GDM1 (cell line): ENCODE results near the gene CNGA3.
"Not testable (repeated sequence)": the region's sequence is repeated elsewhere in the genome, so short reads cannot be mapped to it uniquely, and the experiment has no call there.

ENCODE experiments used
- DNase-seq: peaks from one replicate; lab custom pipeline; 2025; lab: John Stamatoyannopoulos, UW

CNGA3 gene

DNA sequence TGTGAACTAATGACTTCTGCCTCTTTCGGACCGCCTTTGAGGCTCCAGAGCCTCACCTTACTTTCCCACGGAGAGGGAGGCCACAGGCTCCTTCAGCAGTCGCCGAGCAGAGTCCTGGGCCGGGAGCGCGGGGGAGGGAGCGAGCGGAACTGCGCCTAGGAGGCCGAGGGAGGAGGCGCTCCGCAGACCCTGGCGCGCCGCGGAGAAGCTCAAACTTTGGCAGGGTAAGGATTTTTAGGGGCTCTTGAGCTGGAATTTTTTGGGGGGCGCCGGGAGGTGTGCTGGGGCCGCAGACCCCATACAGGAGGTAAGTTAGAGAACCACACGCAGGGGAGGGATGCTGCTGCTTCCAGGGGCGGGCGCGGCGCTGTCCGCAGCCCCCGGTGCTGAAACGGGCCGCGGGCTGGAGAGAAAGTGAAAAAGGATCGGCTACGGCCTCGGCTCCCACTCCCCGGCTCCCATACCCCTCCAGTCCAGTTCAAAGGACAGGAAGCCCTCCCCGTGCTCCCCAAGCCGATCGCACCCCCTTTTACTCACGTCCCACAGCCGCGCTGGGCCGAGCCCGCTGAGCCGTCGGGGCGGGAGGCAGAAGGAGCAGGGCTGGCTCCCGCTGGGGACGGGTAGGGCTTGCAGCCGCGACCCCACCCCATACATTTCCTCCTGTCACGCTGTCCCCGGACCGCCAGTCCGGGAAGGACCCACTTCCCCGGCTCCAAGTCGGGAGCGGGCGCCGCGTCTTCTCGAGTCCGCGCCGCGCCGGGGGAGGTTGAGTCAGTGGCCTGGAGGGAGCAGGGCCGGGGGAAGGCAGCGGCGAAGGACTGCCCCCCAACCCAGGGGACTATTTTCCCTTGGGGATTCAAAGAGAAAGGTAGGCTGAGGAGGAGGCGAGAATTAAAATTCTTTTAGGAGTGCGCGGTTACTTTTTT, at the start of gene CNGA3:
Gene CNGA3, plus strand, starts transcription at position 146 of the 926 bp plus-strand sequence. CDS start 23,520 bp downstream, outside the sequence.
- no peak for DNase-seq

DNA sequence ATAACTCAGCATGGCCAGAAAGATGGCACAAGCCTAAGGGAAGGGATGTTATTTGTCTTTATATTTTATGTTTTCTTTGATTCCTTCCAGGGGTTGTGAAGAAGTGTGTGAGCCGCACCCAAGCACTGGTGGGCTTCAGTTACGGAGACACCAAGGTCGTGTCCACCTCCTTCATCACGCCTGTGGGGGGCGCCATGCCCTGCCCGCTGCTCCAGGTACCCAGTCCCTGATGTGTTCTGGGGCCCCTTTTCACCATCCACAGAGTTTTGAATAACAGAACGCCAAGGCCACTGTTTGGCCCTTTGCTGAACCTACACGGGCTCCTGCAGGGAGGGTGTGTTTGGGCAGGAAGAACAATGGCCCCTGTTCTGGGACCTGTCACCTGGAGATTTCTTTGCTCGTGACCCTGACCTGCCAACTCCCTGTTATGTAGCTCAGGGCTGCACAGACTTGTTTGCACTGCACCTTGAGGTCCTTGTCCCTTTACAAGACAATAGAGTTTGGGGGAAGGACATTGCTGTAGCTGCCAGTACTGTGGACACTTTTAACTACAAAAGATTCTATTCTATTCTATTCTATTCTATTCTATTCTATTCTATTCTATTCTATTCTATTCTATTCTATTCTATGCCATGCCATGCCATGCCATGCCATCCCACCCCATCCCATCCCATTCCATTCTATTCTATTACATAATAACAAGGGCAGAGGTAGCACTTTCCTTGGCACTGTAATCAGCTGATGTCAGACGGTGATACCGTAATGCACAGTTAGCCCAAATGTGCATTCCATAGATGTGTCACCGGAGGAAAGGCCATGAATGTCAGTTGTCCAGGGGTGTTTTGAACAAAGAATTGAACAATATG, 48.2 kb upstream of the CNGA3 start:
- no peak for DNase-seq

DNA sequence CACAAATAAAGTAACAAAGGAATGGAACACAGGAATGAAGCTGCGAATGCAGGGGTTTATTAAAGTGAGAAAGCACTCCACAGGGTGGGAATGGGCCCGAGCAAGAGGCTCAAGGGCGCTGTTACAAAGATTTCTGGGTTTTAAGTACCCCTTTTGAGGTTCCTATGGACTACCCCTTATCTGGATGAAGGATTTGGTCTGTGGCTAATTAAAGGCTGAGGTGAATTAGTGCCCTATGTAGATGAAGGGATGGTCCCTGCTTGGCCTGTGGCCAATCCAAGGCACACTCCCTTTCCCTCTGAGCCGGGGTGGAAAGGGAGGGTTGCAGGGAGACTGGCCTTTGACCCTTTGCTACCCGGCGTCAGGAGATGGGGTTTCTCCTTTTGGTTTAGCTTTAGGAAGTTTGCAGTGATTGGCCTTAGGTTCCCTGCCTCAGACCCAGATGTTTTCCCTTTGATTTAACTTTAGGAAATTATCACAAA, 47.5 kb upstream of the CNGA3 start:
- no peak for DNase-seq

DNA sequence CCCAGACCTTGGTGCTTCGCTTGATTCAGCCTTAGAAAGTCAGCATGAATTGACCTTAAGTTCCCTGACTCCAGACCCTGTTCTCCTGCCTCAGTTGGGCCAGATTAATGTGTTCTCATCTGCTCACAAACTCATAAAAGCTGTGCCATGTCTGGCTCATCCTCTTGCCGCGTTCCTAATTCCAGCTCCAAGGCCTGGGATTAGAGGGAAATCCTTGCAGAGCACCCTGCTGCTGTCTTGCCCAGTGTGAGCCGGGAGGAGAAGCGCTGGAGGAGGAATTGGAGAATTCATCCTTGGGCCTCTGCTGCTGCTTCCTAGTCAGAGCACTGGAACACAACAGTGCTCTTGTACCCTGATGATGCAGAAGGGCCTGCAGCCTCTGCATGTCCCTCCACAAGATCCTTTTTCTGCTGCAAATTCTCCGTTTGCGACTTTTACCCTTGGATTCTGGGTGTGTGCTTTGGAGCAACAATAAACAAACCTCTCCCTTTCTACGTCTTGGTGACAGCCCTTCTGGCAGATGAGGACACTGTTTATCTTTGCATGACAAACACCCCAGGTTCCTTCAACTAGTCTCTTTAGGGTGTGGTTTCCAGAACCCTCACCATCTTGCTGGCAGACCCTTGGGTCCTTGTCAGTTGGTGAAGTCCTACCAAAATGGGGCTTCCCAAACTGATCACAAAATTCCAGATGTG, 46.9 kb upstream of the CNGA3 start:
- no peak for DNase-seq

DNA sequence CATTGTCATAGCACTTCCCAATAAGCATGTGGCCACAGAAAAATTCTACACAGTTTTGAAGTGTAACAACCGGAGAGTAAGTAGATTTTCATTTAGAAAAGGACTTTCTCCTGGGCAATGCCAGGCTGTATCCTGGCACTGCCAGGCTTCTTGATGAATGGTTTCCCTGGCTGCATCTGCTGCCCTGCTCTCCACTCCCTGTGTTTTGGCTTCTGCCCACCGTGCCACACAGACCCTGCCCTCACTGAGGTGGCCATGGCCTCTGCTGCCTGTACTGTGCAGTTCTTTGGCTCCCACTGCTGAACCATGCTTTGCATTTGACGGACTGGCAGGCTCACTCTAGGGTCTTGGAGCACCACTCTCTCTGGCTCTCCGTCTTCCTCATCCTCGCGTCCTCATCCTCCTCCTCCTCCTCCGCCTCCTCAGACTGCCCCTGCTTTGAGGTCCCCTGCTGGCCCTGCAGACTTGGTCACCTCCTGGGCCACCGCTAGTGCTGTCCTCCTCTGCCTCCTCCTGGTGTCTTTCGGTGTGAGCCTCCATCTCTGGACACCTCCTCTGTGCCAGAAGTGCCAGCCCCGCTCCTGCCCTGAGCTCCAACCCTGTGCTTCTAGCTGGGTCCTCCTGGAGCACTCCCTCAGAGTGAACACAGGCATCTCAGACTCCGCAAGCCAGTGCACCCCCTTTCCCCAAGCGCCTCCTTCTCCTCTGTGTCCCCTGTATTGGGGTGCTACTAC, 45.9 kb upstream of the CNGA3 start:
- DNase-seq: no peak

DNA sequence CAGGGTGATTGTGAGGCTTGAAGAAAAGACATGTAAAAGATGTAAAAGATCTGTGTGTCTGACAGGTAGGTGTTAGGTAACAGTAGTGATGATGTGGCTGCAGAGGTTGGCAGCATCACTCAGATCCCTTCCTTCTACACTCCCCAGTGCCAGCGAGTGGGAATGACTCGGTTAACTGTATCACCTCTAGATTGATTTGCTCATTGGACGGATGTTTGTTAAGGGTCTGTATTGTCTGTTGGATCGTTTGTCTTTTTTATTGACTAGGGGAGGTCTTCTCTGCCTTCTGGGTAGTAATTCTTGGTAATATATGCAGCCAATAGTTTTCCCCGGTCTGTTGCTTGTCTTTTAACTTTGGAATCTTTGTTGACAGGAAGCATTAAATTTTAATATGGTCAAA, 44.8 kb upstream of the CNGA3 start:
- no peak for DNase-seq

DNA sequence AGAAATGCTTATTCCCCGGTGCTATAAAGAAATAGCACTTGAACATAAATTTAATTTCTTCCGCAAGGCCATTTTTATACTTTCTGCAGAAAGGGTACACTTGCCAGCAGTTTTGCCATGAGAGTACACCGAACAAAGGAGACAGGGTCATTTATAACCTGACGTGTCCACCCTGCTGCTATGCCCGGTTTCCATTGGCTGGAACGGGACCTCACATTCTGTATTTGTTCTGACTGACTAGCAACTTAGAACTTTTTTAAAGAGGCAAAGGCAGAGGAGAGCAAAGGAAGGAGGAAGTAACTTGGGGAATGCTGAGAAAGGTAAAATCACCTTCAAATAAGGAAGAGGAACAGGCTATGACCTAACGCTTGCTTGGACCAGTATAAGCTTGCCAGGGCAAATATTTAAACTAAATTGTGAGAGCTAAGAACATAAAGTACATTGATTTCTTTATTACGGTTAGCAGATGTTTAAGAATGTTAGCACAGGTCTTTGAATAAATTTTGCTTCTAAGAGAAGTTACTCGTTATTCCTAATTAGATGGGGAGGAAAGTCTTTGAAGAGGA, 39.0 kb upstream of the CNGA3 start:
- not testable (repeated sequence) for DNase-seq

DNA sequence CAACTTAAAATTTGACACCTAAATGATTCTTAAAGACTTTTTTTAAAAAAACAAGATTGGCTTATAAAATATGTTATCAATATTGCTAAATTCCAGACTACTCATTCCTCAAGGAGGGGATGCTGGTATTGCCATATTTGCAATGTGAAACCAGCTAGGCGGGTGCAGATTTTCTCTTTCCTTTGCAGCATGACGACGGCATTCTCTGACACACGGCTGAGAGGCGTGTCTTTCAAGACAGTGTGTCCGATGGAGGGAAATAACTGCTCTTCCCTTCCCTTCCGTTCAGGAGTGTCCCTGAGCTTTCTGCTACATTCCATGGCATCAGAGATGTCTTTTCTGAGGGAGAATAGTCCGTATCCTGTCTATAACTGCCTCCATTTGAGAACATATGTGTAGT, 38.2 kb upstream of the CNGA3 start:
- no peak for DNase-seq

DNA sequence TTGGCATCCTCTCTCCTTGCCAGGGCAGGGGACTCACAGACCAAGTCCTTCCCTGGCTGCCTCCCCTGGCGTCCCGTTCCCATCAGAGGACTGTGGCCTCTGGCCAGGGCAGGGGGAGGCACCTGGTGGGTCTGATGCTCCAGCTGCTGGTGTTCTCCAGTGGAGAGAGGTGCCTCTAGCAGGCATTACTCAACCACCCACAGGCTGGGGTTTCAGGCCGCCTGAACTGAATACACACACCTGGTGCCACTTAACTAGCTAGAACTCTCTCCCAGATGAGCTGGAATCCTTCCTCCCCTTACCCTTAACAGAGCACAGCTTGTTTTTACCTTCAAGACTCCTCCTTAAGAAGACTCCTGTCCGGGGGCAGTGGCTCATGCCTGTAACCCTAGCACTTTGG, 37.7 kb upstream of the CNGA3 start:
- DNase-seq: no peak

DNA sequence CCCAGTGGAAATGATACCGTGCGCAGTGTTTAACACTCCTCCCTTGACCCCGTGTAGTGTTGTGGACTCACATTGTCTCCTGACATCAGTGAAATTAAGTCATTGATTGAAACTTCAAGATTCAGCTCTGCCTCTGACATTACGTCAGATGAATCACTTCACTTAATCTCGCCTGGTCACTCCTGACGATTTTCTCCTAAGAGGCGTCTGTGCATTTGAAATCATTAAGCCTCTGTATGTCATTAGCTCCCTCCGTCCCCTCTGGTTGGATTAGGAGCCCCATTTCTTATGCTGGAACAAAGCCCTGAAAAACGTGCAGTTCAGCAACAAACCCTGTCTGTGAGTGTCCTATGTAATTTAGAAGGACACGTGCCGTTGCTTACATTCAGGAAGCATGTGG, 36.7 kb upstream of the CNGA3 start:
- no peak for DNase-seq

DNA sequence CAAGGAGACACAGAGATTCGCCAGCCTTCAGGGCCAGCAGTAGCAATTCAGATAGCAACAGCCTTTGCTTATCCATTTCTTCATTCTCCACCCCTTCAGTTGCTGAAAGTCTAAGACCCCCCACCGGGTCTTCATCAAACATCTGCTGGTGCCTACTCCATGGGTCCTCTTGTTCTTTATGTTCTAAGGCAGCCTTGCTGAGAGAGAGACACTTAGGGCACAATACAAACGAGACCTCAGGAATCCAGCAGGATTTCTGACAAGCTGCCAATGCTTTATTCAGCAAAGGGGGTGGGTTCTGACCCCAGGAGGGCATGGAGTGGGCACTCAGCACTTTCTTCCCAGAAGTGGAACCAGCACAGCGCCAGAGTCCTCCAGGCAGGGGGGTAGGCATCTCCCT, 36.2 kb upstream of the CNGA3 start:
- DNase-seq: no peak

DNA sequence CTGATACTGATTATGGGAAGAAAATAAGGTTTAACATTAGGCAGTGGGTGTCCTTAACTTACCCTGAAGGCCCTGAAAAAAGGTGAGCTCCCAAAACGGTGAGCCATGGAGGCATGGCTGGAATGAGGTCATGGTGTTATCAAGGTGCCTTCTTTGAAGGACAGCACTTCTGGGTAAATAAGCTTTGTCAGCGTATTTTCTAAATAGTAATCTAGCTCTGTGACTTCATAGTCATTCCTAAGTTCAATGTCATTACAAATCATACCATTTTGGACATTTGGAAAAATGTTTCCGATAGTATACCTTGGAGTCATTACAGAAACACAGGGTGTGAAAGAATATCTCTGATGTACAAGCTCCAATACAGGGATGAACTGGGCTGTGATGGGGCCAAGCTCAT, 35.2 kb upstream of the CNGA3 start:
- DNase-seq: no peak

DNA sequence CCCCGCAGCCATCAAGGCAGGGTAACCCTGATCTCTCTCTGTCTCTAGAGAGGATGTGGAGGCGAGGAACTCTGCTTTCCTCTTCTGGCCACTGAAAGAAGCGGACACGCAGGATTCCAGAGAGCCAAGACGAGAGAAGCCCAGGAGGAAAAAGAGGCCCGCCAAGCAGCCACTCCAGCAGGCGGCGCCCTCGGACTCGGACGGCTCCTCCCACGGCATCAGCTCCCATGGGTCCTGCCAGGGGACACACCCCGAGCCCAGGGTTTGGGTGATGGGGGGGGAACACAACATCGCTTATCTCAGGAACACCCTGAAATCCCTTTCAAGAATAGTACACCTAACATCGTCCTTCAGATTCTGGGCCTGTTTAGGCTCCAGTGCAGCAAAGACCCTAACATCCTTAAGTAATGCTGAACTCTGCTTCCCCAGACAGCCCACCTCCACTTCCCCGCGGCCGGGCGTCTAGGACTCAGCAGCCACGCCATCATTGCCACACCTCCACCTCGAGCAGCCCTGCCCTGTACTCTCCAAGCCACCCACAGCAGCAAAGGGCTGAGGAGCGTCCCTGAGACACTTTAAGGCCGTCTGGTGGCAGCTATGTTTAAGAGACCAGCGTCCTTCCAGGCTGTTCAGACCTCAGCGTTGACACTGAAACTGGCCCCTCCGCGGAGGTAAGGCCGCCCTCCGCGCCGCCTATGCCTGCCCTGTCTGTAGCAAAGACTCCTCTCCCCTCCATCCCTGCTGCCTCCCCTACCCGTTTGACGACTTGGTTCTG, 34.3 kb upstream of the CNGA3 start:
- DNase-seq: no peak

DNA sequence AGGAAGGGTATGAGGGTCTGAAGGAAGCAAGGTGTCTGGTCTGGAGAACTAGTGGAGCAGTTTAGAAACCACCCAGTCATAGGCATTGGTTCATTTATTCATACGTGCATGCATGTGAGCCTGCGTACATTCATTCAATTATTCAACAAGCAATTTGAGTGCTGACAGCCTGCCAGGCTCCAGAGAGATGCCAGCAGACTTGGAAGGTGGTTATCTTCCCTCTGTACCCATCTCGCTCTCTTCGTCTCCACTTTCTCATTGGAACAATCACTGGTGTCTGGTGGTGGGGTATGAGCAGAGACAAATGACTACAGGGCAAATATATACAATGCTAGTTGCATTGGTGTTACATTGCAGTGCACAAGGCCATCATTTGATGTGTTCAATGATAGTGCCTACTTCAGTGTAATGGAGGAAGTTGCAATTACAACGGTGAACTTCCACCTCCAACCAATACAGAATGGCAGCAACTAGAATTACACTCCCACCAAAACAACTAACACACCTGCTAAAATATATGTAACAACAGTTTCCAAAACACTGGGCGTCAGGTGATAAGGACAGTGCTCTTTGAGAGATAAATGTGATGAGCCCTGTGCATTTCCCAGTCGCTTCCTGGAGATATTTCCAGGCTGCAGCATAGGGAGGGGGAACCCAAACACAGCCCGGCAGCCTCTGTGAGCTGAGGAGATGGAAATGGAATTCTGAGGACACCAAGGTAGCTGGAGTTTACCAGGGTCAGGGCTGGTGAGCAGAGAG, 32.6 kb upstream of the CNGA3 start:
- DNase-seq: no peak

DNA sequence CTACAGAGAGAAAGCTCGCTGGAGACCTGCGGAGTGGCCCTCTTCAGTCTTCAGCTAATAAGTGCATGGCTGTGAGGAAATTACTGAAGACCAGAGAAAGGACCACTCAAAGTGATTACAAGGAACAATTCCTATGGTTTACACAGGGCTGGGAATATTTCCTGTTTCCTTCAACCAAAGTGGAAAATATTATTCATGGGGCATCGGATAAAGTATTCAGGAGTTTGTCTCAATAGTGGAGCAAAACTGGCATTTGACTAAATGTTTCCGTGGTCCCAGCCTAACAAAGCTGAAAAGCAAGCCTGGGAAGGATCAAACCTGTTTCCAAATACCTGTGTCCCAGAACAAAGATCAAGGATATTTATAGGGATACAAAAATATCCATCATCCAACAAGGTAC, 32.0 kb upstream of the CNGA3 start:
- DNase-seq: no peak

DNA sequence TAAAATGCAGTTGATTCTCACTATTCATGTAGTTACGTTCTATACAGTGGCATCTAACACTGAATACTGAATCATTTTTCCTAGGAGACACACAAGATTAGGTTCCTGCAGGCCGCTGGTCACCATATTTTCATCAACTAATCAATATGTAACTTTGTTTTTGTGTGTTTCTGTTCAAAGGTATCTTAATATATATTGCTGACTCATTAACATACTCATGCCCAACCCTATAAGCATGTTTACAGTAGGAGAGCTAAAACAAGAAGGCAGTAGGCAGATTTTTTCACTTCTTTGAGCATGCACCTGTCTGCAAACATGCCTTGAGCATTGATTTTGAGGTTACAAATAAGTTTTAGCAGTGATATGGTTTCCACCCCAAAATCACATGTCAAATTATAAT, 30.3 kb upstream of the CNGA3 start:
- no peak for DNase-seq

DNA sequence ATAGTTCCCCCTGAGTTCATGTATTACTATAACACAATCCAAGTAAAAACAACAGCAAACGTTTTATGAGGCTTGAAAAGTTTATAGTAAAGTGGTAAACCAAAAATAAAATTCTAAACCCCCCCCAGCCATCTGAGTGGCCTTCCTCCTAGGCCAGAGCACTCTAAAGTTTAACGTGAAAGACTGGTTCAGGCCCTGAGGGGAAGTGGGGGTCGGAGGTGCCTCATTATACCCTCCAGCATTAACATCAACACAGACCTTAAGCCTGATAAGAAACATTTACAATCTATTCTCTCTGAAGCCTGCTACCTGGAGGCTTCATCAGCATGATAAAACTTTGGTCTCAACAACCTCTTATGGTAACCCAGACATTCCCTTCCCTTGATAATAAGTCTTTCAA, 29.0 kb upstream of the CNGA3 start:
- DNase-seq: no peak

DNA sequence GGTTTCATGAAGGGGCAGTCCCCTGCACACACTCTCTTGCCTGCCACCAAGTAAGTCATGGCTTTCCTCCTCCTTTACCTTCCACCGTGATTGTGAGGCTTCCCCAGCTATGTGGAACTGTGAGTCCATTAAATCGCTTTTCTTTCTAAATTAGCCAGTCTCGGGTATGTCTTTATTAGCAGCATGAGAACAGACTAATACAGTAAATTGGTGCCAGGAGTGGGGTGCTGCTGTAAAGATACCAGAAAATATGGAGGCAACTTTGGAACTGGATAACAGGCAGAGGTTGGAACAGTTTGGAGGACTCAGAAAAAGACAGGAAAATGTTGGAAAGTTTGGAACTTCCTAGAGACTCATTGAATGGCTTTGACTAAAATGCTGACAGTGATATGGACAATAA, 26.1 kb upstream of the CNGA3 start:
- not testable (repeated sequence) for DNase-seq

DNA sequence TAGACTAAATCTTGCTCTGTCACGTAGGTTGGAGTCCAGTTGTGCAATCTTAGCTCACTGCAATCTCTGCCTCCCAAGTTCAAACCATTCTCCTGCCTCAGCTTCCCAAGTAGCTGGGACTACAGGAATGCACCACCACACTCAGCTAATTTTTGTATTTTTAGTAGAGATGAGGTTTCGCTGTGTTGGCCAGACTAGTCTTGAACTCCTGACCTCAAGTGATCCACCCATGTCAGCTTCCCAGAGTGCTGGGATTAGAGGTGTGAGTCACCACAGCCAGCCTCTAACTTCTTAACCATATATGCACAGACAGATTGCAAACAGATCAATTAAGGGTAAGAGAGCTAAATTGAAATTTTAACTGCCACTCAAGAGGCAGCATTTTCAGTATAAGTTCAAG, 22.1 kb upstream of the CNGA3 start:
- DNase-seq: no peak

DNA sequence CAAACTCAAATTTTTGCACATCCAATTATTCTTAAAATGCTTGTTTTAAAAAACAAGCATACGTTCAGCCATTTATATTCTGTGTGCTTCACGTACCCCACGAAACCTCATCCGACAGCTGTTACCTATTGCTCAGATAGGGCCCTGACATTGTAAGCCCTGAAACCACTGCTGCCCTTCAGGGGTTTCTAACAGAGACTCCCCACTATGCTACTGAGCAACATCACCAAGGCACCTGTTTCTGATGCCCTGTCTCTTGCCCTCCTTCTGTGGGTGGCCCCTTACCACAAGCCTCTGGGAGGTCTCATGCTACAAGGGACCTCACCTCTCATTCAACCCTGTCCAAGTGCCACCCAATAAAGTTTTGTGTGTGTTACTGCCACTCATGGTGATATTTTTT, 18.5 kb upstream of the CNGA3 start:
- DNase-seq: no peak
